Fibroblast of lung (primary cell): ENCODE data around the gene TMPRSS9.

Experiments used
- EZH2 ChIP-seq: IDR thresholded peaks from 2 replicates; pipeline ENCODE4 v1.5.1; 2012; ENCODE audit warnings: low read length, control low read depth, mild to moderate bottlenecking; ENCODE audit errors: missing control alignments
- TF ChIP-seq, protein P1 (sequence below), 2 donors: IDR thresholded peaks in 1 of 2; conservative IDR thresholded peaks in 1 of 2; 1 replicate in 1 of 2; 2 replicates in 1 of 2; pipeline ENCODE4 v1.5.1; 2011 to 2012; ENCODE audit warnings: low read length in 2 of 2, control low read depth in 1 of 2, inconsistent platforms in 1 of 2, low read depth in 1 of 2, mild to moderate bottlenecking in 1 of 2

DNA sequence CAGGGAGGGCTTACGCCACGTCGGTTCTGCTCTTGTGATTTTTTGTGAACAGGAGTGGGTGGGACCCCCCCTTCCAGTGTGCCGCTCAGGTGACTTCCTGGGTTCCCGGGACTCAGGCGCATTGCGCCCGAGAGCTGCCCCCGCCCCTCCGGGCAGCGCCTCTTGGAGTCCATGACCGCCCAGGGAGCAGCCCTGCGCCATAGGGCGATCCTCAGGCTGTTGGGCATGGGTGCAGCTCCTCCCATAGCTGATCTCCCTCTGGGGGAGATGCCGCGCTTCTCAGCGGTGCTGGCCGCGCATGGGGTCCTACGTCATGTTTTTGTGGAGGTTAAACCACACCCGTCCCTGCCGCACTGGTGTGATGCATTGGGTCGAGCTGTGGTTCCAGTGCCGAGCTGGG, 7.9 kb upstream of the TMPRSS9 start:
- TF ChIP-seq, protein P1, sequence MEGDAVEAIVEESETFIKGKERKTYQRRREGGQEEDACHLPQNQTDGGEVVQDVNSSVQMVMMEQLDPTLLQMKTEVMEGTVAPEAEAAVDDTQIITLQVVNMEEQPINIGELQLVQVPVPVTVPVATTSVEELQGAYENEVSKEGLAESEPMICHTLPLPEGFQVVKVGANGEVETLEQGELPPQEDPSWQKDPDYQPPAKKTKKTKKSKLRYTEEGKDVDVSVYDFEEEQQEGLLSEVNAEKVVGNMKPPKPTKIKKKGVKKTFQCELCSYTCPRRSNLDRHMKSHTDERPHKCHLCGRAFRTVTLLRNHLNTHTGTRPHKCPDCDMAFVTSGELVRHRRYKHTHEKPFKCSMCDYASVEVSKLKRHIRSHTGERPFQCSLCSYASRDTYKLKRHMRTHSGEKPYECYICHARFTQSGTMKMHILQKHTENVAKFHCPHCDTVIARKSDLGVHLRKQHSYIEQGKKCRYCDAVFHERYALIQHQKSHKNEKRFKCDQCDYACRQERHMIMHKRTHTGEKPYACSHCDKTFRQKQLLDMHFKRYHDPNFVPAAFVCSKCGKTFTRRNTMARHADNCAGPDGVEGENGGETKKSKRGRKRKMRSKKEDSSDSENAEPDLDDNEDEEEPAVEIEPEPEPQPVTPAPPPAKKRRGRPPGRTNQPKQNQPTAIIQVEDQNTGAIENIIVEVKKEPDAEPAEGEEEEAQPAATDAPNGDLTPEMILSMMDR (conservative IDR thresholded peaks at IDR 0.05 in 1 of 2, IDR thresholded peaks at IDR 0.05 in 1 of 2; ENCODE audit: low read depth in 1 of 2, low read length in 2 of 2), result no peak
- no peak for TF ChIP-seq EZH2
